ENCODE results near the gene MGLL. TPM values are rescaled to one million over a fixed set of nuclear protein-coding genes. Genes with fewer than 3 reads are reported as not detected.
A peak's percentile ranks its signal among the peaks of the same experiment; 100 is the strongest.

MGLL gene
- total and polyA plus RNA-seq, 7 donors: 24.7 to 220 (median 46.8) TPM

DNA sequence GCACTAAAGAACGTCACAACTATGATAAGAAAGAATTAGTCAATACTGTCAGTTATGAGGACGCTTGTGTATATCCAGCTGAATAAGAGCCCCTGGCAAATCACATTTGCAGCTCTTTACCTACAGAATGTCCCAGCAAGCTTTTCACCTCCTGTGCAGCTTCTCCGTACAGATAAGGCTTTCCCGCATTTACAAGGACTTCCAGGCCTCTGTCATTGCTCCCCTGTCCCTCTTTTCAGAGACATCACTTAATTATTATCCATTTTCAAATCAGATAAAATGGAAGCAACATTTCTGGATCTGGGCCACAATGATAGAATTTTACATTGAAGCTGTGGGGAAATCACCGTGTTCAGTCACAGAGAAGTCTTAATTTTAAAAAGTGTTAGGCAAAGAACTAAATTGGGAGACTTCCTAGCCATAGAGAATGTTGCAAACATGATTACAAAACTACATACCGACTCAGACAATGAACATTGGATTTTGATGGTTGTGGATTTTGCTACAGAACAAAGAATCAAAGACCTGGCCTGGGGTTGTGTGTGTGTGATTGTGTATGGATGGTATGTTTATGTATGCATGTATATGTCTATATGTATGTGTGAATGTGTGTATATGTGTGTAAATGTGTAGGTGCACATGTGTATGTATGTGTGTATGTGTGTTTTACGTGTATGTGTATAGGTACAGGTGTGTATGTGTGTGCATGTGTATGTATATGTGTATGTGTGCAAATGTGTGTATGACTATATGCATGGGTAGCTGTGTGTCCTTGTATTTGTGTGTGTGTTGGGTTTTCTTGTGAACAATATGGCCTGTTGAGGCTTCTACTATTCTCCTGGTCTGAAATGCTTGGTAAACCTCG, 41.5 kb downstream of the MGLL start:
- Histone ChIP-seq H3K36me3 (no peaks in the 10 kb centered on the region), H3K9me3 (no peaks in the 10 kb centered on the region), H3K27ac (peak overlapping the region; percentile 57 to 95 (median 82)), H3K4me1 (peaks cover 0 to 74% (median 66%) of the 10 kb centered on the region in 4 donors), H3K27me3 (no peaks in the 10 kb centered on the region), H3K4me3 (no peak overlapping the region)
- intact Hi-C loops (cut with DNase I): no loop called here
- no peak for DNase-seq
- TF ChIP-seq, protein P1, sequence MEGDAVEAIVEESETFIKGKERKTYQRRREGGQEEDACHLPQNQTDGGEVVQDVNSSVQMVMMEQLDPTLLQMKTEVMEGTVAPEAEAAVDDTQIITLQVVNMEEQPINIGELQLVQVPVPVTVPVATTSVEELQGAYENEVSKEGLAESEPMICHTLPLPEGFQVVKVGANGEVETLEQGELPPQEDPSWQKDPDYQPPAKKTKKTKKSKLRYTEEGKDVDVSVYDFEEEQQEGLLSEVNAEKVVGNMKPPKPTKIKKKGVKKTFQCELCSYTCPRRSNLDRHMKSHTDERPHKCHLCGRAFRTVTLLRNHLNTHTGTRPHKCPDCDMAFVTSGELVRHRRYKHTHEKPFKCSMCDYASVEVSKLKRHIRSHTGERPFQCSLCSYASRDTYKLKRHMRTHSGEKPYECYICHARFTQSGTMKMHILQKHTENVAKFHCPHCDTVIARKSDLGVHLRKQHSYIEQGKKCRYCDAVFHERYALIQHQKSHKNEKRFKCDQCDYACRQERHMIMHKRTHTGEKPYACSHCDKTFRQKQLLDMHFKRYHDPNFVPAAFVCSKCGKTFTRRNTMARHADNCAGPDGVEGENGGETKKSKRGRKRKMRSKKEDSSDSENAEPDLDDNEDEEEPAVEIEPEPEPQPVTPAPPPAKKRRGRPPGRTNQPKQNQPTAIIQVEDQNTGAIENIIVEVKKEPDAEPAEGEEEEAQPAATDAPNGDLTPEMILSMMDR (IDR thresholded peaks at IDR 0.05): no peak
- TF ChIP-seq POLR2A (IDR thresholded peaks at IDR 0.05): no peak
- TF ChIP-seq EP300 (IDR thresholded peaks at IDR 0.05): no peak
- TF ChIP-seq POLR2AphosphoS5 (IDR thresholded peaks at IDR 0.05): no peak
- WGBS, 2 donors: 87 to 88% methylated on average over 8 of the region's 8 CpGs

DNA sequence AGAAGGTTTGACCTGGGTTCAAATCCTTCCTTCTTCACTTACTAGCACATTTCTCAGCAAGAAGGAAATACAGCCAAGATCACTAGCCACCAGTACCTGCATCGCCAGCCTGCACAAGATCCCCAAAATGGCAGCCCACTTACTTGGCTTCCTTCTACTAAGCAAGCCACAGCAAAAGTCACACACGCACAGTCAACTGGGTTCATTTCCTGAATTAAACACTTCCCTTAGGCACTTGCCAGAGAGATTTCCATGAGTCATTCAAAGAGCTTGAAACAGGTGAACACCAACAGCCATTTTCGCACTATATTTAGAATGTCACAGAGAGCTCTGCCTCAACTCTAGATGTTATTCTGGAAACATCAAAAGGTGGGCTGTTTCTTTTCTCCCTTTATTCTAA, 42.6 kb downstream of the MGLL start:
- 62 to 83% methylated on average over 3 of the region's 3 CpGs for WGBS, 2 donors
- Histone ChIP-seq H3K36me3 (no peaks in the 10 kb centered on the region), H3K27me3 (no peaks in the 10 kb centered on the region), H3K9me3 (no peaks in the 10 kb centered on the region), H3K4me3 (no peak overlapping the region), H3K27ac (peak overlapping the region; percentile 15 to 95 (median 82)), H3K4me1 (peaks cover 0 to 74% (median 66%) of the 10 kb centered on the region in 4 donors)
- TF ChIP-seq, protein P1 (IDR thresholded peaks at IDR 0.05): no peak
- TF ChIP-seq POLR2AphosphoS5 (IDR thresholded peaks at IDR 0.05): peak in 2 of 4 donors; percentile 5 to 23
- no peak for DNase-seq
- intact Hi-C loops (cut with DNase I): no loop called here

DNA sequence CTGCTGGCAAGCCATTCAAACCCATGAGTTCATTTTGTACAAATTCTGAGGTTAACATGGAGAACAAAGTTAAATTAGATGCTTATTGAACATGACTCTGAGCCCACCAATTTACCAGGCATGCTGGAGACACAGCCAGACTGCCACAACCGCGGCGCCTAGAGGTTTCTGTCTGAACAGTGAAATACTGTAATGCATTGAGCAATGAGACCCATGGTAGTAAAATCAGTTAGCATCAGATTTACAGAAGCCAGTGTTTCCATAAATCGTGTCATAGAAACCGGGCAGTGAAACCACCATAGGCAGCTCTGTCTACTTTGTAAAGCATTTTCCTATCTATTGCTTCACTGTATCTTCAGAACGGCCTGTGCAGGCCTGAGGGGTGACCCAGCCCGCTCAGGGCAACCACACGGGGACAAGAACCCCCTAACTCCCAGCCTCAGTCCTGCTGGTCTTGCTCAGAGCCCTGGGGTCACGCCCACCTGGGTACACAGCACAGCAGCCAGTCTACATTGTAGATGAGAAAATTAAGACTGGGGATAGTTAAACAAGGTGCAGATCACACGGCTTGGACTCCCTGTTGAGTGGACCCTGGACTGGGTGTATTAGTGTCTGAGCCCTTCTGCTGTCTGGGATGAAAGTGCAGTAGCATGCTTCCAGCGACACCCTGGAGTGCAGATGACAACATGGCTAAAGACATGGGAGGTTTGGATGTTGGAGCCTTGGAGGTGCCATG, 44.2 kb downstream of the MGLL start:
- Histone ChIP-seq H3K9me3 (no peaks in the 10 kb centered on the region), H3K27me3 (no peaks in the 10 kb centered on the region), H3K4me3 (no peak overlapping the region), H3K4me1 (peaks cover 0 to 84% (median 61%) of the 10 kb centered on the region in 4 donors), H3K27ac (peak overlapping the region in 1 of 4 donors; percentile 95), H3K36me3 (no peaks in the 10 kb centered on the region)
- intact Hi-C loops (cut with DNase I): no loop called here
- no peak for TF ChIP-seq EP300 (IDR thresholded peaks at IDR 0.05)
- no peak for TF ChIP-seq POLR2AphosphoS5 (IDR thresholded peaks at IDR 0.05)
- no peak for TF ChIP-seq POLR2A (IDR thresholded peaks at IDR 0.05)
- TF ChIP-seq, protein P1 (IDR thresholded peaks at IDR 0.05): no peak
- WGBS, 2 donors: 82 to 90% methylated on average over 11 of the region's 11 CpGs
- no peak for DNase-seq

DNA sequence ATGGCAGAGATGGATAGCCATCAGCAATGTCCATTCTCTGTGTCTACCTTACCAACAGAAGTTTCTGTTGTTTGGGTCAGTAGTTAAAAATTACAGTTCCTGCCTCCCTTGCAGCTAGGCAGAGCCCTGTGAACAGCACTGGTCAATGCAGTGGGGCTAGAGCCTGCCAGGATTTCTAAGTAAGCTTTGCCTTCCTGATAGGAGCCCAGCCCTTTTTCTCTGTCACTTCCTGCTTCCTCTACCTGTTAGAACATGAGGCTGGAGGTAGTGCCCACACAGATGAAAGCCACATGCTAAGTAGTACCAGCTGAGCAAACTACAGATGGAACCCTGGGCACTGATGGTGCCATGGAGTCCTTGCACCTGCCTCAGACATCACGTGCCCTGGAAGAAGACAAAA, 45.0 kb downstream of the MGLL start:
- Histone ChIP-seq H3K4me1 (peaks cover 0 to 85% (median 61%) of the 10 kb centered on the region in 4 donors), H3K27ac (peak overlapping the region in 1 of 4 donors; percentile 85), H3K36me3 (no peaks in the 10 kb centered on the region), H3K27me3 (no peaks in the 10 kb centered on the region), H3K9me3 (no peaks in the 10 kb centered on the region), H3K4me3 (no peak overlapping the region)
- DNase-seq: no peak
- TF ChIP-seq POLR2AphosphoS5 (IDR thresholded peaks at IDR 0.05) (no peak), POLR2A (IDR thresholded peaks at IDR 0.05) (no peak), EP300 (IDR thresholded peaks at IDR 0.05) (no peak)
- TF ChIP-seq, protein P1 (IDR thresholded peaks at IDR 0.05): no peak
- 84 to 93% methylated on average over 1 of the region's 1 CpG for WGBS, 2 donors
- intact Hi-C loops (cut with DNase I): no loop called here
